ENCODE measurements around the gene STXBP6. TPM values are rescaled to one million over a fixed set of nuclear protein-coding genes. Genes with fewer than 3 reads are reported as not detected.

The STXBP6 gene
- total RNA-seq, 4 donors from 2014 or later, result 4.4 to 19.9 (median 8.2) TPM

- ATAC-seq (ENCODE audit: low FRiP score) (no peak), DNase-seq (ENCODE audit: low spot score) (no peak)
- no peak for TF ChIP-seq CTCF (IDR thresholded peaks at IDR 0.05)
Observed at GRCh38 chr14:24879661-24880386, 170.1 kb downstream of the STXBP6 start.

- DNase-seq (ENCODE audit: low spot score) (no peak), ATAC-seq (ENCODE audit: low FRiP score) (no peak)
- no peak for TF ChIP-seq CTCF (IDR thresholded peaks at IDR 0.05)
Observed at GRCh38 chr14:24876996-24877395, 173.0 kb downstream of the STXBP6 start.

GRCh38 chr14:24875991-24876878, 173.7 kb downstream of the STXBP6 start:
- no peak for TF ChIP-seq CTCF (IDR thresholded peaks at IDR 0.05)
- no peak for ATAC-seq (ENCODE audit: low FRiP score)
- no peak for DNase-seq (ENCODE audit: low spot score)

GRCh38 chr14:24875203-24875838, 174.6 kb downstream of the STXBP6 start:
- TF ChIP-seq CTCF (IDR thresholded peaks at IDR 0.05), result no peak
- ATAC-seq (ENCODE audit: low FRiP score) (no peak), DNase-seq (ENCODE audit: low spot score) (no peak)

GRCh38 chr14:24874514-24875202, 175.3 kb downstream of the STXBP6 start:
- no peak for ATAC-seq (ENCODE audit: low FRiP score)
- DNase-seq (ENCODE audit: low spot score), result no peak
- TF ChIP-seq CTCF (IDR thresholded peaks at IDR 0.05), result no peak

GRCh38 chr14:24873551-24873950, 176.4 kb downstream of the STXBP6 start:
- ATAC-seq (ENCODE audit: low FRiP score) (no peak), DNase-seq (ENCODE audit: low spot score) (no peak)
- no peak for TF ChIP-seq CTCF (IDR thresholded peaks at IDR 0.05)
